Measurements from ENCODE around the gene VPS36.

- TF ChIP-seq EZH2 (IDR thresholded peaks at IDR 0.05; ENCODE audit: borderline replicate concordance, insufficient read depth, low read length, poor library complexity, severe bottlenecking), result no peak
- no peak for TF ChIP-seq RAD21 (conservative IDR thresholded peaks at IDR 0.05)
- TF ChIP-seq POLR2AphosphoS5 (IDR thresholded peaks at IDR 0.05), result no peak
Observed at GRCh38 chr13:52374873-52375411, 75.5 kb downstream of the VPS36 start.
